Measurements from ENCODE around the gene CYTH2.
A peak's percentile ranks its signal among the peaks of the same experiment; 100 is the strongest.
"Not testable (repeated sequence)": the region's sequence is repeated elsewhere in the genome, so short reads cannot be mapped to it uniquely, and the experiment has no call there.

CYTH2 gene

DNA sequence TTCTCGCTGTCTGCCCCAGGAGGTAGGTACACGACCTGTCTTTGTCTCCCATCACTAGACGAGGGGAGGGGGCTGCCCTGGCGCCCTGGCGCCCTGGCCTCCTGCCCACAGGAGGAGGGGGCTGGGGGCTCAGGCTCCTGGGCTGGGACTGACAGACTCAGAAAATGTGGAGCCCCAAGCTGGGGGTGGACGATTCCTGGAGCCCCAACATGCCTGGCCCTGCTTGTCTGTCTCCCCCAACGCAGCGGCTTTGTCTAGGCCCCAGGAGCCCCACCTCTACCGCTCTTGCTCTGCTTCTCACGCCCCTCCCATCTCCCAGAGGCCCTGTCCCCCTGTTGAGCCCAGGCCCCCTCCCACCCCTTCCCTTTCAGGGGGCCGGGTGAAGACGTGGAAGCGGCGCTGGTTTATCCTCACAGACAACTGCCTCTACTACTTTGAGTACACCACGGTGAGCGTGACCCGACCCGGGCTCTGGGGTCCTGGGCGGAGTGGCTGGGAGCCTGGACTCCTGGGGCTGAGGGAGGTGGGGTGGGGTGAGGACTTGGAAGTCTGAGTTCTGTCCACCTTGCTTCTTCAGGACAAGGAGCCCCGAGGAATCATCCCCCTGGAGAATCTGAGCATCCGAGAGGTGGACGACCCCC lies 8.6 kb downstream of the CYTH2 start:
- DNase-seq (ENCODE audit: low read depth) = no peak

DNA sequence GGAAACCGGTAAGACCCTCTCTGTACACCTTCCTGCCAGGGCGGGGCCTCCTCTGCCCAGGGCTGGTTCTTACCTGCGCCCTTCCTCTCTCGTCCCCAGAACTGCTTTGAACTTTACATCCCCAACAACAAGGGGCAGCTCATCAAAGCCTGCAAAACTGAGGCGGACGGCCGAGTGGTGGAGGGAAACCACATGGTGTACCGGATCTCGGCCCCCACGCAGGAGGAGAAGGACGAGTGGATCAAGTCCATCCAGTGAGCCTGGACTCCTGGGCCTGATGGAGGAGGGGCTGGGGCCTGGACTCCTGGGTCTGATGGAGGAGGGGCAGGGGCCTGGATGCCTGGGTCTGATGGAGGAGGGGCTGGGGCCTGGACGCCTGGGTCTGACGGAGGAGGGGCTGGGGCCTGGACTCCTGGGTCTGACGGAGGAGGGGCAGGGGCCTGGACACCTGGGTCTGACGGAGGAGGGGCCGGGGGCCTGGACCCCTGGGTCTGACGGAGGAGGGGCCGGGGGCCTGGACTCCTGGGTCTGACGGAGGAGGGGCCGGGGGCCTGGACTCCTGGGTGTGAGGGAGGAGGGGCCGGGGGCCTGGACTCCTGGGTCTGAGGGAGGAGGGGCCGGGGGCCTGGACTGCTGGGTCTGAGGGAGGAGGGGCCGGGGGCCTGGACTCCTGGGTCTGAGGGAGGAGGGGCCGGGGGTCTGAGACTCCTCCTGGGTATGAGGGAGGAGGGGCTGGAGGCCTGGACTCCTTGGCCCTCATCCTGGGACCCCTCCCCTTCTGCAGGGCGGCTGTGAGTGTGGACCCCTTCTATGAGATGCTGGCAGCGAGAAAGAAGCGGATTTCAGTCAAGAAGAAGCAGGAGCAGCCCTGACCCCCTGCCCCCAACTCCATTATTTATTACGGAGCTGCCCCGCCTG lies 9.4 kb downstream of the CYTH2 start:
- DNase-seq (ENCODE audit: low read depth) = no peak

DNA sequence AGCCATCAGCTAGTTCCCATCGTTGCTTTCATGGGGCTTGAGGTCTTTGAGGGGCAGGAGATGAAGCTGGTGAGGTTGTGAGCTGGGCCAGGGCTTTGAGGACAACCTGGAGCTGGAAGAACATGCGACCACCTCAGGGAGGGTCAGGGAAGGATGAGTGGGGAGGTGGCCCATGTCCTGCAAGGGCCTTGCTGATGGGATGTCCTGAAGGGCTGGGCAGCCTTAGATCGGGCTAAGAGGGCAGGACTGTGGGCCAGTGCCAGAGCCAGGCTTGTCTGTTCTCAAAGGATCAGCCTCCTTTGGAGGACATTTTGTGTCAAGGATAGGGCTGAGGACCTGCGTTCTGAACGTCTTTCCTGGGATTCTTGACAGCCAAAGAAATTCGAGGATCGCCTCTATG lies 10.5 kb downstream of the CYTH2 start:
- DNase-seq (ENCODE audit: low read depth) = no peak

DNA sequence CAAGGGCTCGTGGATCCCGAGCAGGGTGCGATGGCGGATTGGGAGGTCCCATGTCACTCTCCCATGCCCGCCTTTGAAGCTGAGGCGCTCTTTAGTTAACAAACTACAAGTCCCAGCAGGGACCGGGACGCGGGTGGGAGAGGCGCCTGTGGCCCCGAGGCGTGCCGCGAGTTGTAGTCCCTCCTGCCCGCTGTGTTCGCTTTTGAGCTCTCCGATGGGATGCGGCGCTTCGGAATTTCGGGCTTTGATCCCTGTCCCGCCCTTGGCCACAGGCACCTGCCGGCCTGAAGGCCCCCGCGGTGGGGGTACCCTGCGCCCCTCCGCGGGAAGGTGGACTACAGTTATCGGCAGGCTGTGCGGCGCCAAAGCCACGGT lies 11.0 kb downstream of the CYTH2 start:
- DNase-seq (ENCODE audit: low read depth) = no peak

DNA sequence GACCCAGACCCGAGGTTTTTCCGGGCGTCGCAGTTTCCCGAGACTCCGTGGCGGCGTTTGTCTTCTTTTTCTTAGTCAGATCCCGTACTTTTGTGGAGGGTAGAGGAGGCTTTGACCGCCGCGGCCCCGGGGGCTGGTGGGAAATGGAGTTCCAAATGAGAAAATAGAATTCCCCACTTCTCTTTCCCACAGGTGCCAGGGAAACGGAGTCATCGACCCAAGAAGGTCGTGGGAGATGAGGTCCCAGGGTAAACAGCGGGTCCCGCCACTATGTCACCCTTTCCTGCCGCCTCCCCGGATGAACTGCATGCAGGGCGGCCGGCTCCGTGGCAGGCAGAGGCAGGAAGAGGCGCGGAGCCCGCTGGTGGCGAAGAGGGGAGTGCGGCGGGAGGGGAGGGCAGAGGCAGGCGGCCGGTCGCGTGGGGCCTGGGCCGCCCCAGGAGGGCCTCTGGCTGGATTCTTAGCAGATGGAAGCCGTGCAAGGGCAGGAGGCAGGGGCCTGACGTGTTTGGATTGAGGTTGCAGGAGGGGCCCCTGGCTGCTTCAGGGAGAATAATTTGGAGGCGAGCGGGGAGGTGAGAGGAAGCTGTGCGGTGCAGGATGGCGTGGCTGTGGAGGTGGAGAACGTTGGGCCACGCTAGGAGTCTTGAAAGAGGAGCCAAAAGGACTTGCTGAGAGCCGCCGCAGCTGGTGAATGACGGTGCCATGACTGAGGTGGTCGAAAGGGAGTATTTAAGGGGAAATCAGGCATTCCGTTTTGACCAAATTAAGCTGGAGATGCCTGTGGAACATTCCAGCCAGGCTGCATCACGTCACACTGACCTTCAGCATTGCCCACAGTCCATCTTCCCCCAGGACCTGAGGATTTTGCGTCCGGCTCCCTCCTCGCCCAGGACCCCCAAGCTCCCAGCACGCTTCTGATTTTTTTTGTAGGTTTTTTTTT lies 11.7 kb downstream of the CYTH2 start:
- no peak for DNase-seq (ENCODE audit: low read depth)

DNA sequence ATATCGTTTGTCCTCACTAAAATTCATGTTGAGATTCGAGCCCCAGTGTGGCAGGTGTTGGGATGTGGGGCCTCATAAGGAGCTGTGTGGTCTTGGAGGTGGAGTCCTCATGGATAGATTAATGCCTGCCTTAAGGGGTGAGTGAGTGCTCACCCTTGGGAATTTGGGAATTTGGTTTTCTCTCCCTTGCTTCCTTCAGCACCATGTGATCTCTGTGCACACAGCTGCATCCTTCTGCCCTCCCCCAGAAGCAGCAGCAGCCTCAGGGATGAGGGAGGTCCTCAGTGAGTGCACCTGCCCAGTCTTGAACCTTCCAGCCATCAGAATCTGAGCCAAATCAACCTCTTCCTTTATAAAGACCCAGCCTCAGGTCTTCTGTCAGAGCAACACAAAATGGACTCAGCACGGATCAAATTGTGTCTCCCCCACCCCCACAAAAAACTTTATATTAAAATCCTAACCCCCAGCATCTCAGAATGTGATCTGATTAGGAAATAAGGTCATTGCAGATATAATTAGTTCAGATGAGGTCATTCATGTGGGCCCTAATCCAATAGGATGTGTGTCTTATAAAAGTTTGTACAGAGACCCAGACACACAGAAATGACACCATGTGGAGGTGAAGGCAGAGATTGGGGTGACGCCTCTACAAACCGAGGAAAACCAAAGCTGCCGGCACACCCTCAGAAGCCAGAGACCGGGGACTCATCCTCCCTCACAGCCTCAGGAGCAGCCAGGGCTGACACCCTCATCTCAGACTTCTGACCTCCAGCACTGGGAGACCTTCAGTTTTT lies 12.9 kb downstream of the CYTH2 start:
- no peak for DNase-seq (ENCODE audit: low read depth)

DNA sequence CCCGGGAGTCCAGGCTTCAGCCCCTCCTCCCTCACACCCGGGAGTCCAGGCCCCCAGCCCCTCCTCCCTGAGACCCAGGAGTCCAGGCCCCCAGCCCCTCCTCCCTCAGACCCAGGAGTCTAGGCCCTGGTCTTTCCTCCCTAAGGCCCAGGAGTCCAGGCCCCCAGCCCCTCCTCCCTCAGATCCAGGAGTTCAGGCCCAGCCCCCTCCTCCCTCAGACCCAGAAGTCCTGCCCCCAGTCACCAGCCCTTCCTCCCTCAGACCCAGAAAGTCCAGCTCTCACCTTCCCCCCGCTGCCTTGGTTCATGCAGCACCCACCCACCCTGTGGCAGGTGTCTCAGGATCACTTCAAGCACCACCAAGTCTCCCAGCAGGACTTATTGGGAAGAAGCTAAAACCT lies 14.1 kb downstream of the CYTH2 start:
- no peak for DNase-seq (ENCODE audit: low read depth)

DNA sequence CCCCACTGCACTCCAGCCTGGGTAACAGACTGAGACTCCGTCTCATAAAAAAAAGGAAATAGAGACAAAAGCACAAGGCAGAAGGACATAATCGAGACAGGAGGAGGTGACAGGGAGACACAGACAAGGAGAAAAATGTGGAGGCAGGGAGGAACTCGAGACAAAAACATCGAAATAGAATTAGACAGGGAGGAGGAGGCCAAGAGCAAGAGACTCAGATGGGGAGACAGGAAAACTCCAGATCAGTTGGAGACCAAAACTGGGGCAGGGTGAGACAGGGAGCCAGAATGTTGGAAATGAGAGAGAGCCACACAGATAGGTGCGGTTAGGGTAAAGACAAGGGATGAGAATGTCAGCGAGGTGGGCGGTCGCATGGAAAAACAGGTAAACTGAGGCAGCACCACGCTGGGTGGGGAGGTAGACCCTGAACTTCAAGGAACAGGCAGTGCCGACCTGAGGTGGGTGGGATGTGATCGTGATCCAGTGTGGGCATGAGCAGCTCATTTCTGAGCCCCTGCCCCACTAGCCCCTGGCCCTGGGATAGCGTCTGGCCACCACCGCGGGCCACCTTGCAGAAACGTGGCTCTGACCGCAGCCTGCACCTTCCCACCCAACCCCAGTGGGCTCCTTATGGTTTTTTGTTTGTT lies 15.2 kb downstream of the CYTH2 start:
- DNase-seq (ENCODE audit: low read depth) = no peak

DNA sequence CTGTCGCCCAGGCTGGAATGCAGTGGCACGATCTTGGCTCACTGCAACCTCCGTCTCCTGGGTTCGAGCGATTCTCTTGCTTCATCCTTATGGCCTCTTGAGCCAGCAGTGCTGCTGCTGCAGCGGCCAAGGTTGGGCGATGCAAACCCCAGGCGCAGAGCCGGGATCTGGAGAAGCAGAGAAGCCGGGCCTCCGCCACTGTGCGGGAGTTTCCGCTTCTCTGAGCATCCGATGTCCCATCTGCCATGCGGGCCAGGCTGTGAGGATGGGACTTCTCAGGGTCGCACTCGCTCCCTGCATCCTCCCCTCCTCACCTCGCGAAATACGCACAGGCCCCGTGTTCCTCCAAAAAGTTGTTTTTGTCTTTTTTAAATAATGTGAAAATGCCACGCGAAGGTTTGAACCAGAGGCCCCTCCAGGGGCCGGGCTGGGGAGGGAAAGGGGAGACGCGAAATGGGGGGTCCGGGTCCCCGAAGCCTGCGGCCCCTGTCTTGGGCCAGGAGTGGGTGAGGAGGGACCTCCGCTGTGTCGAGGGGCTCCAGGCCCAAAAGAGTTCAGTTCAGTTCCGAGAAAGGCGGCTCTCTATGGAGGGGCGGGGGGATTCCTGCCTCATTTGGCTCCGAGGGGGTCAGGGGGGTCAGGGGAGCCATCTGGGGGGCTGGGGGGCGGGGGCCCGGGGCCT lies 15.9 kb downstream of the CYTH2 start:
- DNase-seq (ENCODE audit: low read depth) = no peak

DNA sequence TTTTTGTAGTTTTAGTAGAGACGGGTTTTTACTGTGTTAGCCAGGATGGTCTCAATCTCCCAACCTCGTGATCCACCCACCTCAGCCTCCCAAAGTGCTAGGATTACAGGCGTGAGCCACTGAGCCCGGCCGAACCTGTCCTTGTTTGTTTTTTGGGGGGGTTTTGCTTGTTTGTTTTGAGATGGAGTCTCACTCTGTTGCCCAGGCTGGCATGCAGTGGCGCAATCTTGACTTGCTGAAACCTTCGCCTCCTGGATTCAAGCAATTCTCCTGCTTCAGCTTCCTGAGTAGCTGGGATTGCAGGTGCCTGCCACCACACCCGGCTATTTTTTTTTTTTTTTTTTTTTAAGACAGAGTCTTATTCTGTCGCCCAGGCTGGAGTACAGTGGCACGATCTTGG lies 17.5 kb downstream of the CYTH2 start:
- not testable (repeated sequence) for DNase-seq (ENCODE audit: low read depth)

DNA sequence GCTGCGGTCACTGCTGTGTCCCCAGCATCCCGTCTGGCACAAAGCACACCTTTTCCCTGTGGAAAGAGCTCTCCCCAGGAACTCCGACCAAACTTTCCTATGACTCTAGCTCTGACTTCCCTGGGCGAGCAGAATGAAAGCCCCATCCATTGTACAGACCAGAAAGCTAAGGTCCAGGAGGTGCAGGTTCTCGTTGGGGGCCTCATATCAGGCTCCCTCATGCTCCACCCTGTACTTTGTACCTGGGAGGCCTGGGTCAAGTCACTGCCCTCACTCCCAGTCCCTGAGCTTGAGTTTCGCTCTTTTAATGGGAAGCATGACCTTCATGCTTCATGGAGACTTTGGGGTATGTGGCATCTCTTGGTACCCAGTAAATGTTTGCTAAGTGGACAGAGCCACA lies 18.4 kb downstream of the CYTH2 start:
- DNase-seq (ENCODE audit: low read depth) = no peak

DNA sequence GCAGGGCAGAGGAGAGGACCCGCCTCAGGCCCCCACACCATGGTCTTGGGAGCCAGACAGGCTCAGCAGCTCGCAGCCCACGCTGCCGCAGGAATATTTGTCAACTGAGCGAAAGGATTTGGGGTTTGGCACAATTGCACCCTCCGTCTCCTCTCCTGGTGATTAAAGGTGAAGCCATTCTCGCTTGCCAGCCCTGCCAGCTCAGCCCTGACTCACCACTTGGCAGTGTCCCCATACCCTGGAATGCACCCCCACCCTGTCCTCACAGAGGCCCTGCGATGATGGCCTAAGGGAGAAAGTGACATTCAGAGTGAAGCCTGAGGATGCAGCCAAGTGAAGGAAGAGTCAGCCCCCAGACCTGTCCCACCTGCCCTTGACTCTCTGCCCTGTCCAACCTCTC lies 18.8 kb downstream of the CYTH2 start:
- DNase-seq (ENCODE audit: low read depth) = no peak

DNA sequence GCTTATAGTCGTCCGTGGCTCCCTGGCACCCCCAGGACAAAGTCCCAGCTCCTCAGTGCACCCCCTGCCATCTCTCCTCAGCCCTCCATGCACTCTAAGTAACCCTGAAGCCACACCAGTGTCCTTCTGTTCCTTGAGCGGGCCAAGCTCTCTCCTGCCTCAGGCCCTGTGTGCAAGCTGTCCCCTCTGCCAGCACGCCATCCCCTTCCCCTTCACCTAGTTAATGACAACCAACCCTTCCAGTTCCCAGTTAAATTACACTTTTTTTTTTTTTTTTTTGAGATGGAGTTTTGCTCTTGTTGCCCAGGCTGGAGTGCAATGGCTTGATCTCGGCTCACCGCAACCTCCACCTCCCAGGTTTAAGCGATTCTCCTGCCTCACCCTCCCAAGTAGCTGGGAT lies 19.3 kb downstream of the CYTH2 start:
- DNase-seq (ENCODE audit: low read depth) = not testable (repeated sequence)

DNA sequence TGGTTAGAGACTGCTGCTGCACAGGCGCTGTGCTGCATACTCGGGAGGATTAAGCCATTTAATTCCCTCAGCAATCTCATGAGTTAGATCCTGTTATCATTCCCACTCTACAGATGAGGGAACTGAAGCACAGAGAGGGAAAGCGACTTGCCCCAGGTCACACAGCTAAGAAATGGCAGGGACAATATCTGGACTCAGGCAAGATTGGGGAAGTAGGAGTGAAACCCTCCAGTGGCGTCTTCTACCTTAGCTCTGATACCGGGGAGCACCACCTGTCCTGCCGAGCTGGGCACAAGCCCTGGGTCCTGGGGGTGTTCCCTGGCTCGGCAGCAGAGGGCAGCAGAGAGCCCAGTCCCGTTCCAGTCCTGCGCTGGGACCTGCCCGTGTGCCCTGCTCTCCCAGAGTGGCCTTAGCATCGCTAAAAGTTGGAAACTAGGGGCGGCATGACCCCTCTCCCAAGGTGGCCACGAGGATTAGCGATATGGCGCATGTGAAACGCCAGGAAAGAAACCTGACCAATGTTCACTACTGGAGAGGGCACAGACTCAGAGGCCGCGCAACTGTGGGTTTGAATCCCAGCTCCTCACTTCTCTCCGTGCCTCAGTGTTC lies 20.5 kb downstream of the CYTH2 start:
- peak; percentile 59 for DNase-seq (ENCODE audit: low read depth)

DNA sequence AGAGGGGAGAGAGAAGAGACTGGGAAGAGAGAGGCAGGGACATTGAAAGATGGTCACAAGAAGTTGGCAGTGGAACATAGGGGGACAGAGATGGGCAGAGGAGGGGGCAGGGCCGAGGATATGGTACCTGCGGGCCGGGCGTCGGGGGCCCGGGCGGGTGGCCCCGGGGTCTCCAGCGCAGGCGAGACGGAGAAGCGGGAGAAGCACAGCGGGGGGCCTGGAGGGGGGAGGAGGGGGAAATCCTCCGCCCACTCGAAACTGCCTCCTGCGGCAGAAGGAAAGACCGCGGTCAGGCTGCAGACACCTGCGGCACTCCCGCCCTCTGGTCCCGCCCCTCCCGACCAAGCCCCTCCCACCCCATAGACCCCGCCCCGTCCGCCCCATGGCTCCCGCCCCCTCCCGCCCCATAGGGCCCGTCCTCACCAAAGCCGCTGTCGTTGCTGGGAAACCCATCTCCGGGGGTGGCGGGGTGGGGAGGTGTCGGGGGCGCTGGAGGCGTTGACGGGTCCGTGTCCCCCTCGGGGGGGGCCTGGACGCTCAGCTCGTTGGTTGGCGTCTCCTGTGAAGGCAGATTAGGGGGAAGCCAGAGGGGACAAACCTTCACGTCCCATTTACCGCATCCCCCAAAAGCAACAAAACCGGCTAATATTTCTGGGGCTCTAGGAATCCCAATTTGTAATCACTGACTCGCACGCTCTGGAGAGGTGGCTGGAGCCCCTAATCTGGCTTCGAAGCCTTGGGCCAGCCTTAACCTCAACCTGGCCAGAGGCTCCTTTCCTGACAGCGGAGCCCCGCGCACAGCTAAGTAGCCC lies 22.0 kb downstream of the CYTH2 start:
- DNase-seq (ENCODE audit: low read depth) = peak; percentile 53

DNA sequence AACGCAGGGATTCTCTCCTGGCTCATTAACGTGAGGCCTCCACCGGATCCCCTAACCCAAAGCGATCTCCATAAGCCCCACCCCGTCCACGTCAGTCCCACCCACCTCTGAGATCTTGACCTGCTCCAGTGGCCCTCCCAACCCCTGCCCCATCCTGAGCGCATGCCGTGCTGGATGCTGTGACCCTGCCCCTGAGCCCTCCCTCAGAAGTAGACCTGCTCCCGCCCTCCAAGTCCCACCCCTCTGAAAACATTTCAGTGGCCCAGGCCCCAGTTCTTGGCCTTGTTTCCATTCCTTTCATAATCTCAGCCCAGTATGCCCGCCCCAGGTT lies 22.6 kb downstream of the CYTH2 start:
- no peak for DNase-seq (ENCODE audit: low read depth)

DNA sequence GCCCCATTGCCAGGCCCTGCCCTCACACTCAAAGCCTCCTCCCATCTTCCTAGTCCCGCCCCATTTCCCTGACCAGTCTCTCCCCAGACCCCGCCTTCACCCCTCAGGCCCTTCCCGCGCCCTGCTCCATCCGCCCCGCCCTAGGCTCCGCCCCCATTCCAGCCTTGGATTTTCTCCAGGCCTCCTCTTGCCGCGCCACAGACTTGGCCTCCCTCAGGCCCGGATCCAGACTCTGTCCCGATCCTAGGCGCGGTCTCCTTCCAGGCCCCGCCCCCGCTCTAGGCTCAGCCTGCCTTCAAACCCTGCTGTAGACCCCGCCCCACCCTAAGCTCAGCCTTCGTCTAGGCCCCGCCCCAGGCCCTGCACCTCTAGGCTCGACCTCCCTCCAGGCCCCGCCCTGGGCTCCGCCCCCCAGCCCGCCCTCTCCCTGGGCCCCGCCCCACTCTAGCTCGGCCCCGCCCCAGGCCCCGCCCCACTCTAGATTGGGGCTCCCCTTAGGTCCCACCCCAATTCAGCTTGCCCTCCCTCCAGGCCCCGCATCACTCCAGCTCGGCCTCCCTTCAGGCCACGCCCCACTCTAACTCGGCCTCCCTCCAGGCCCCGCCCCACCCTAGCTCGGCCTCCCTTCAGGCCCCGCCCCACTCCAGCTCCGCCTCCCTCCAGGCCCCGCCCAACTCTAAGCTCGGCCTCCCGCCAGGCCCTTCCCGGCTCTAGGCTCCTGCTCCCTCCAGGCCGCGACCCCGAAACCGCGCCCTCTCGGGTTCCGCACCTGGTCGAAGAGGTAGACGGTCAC lies 24.0 kb downstream of the CYTH2 start:
- DNase-seq (ENCODE audit: low read depth) = peak; percentile 53

DNA sequence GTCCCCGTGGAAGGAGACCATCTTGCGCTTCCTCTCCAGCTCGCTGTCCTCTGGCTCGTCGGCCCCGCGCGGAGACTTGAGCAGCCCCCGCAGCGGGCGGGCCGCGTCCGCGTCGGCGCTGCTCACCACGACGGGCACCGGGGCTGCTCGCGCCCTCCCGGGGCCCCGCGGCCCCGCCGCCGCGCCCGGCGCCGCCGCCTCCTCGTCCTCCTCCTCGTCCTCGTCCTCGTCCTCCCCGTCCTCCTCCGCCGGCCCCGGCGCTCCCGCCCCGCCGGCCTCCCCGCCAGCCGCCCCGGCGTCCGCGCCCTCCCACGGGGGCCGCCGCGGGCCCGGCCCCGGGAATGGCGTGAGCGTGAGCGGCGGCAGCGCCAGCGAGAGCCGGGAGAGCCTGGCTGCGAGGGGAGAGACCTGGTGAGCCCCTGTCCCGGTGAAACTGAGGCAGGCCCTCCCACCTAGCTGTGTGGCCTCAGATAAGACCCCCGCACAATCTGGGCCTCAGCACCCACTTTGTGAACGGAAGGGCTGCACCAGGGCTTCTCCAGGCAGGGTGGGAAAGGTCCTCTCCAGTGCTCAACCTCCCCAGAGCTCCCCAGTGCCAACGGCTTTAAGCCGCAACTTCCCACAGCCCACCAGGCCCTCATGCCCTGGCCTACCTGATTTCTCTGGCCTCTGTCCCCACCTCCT lies 24.7 kb downstream of the CYTH2 start:
- no peak for DNase-seq (ENCODE audit: low read depth)
